Endothelial cell of umbilical vein (primary cell): Measurements from ENCODE around the gene CCNH. TPM values are rescaled to one million over a fixed set of nuclear protein-coding genes. Genes with fewer than 3 reads are reported as not detected.

Source experiments
- BruUV-seq: library from RNA; stranded (reverse); fragments of 400-500 nt; replicated peaks from 2 replicates; lab custom pipeline; 2021; lab: Mats Ljungman, UMichigan
- CTCF ChIA-PET: fragments of 300-600, 350-600 bp; sonication (Branson Sonifier 250); formaldehyde crosslinking; loops from one replicate; lab custom pipeline; 2021; ENCODE audit warnings: antibody characterized with exemption, inconsistent platforms; lab: Charles Lee
- POLR2A ChIA-PET: fragments of 300-600, 350-600 bp; sonication (Branson Sonifier 250); formaldehyde crosslinking; loops from one replicate; lab custom pipeline; 2021; ENCODE audit warnings: antibody characterized with exemption, inconsistent platforms; lab: Charles Lee
- DNase-seq: peaks from one replicate; pipeline ENCODE4 v3.0.0-alpha.2; 2011; ENCODE audit warnings: low read depth, low spot score
- FAIRE-seq: peaks from 2 replicates; lab custom pipeline; 2011; peaks lifted over from hg19 to GRCh38; lab: Jason Lieb, UNC
- H2AFZ ChIP-seq: 2 replicates; pipeline ENCODE4 v1.6.0; 2012; ENCODE audit warnings: low read depth, low read length, control low read depth, inconsistent platforms
- H3K27ac ChIP-seq: 2 replicates; pipeline ENCODE4 v1.5.1; 2011; ENCODE audit warnings: low read depth, mild to moderate bottlenecking, control low read depth, low read length, moderate library complexity; ENCODE audit not compliant: insufficient read depth
- H3K27me3 ChIP-seq, 2 experiments: 2 replicates each; pipeline versions ENCODE4 v1.6.0 to v1.6.1; 2011; ENCODE audit warnings: low read length in 2 of 2, mixed read lengths in 1 of 2; ENCODE audit not compliant: control insufficient read depth in 2 of 2, insufficient read depth in 2 of 2
- H3K36me3 ChIP-seq, 2 experiments: 2 replicates in 1 of 2; 3 replicates in 1 of 2; pipeline ENCODE4 v1.5.1; 2011; ENCODE audit warnings: low read length in 2 of 2, mild to moderate bottlenecking in 1 of 2, moderate library complexity in 1 of 2; ENCODE audit not compliant: control insufficient read depth in 2 of 2, insufficient read depth in 2 of 2; ENCODE audit errors: extremely low read depth in 1 of 2
- H3K4me1 ChIP-seq: 3 replicates; pipeline ENCODE4 v1.5.1; 2011; ENCODE audit warnings: mild to moderate bottlenecking, low read length; ENCODE audit not compliant: control insufficient read depth, insufficient read depth; ENCODE audit errors: extremely low read depth
- H3K4me2 ChIP-seq: 2 replicates; pipeline ENCODE4 v1.6.1; 2011; ENCODE audit warnings: low read length, control low read depth, mixed read lengths; ENCODE audit not compliant: insufficient read depth
- H3K4me3 ChIP-seq, 3 experiments: fragments of 200-600 bp in 1 of 3; sonication (generic), shearing (Covaris generic) in 1 of 3; replicated peaks in 1 of 3; 2 replicates each; pipeline ENCODE4 v1.5.1; 2011 to 2016; ENCODE audit warnings: control low read depth in 3 of 3, low read length in 3 of 3, mild to moderate bottlenecking in 2 of 3, inconsistent platforms in 1 of 3, low read depth in 1 of 3, moderate library complexity in 1 of 3; ENCODE audit not compliant: insufficient read depth in 1 of 3
- H3K79me2 ChIP-seq: 2 replicates; pipeline ENCODE4 v1.6.0; 2012; ENCODE audit warnings: low read length, inconsistent platforms; ENCODE audit not compliant: control insufficient read depth, insufficient read depth
- H3K9ac ChIP-seq: replicated peaks from 2 replicates; pipeline ENCODE3; 2011; ENCODE audit warnings: low read length, control low read depth; ENCODE audit not compliant: insufficient read depth; ENCODE audit errors: extremely low read depth
- H3K9me1 ChIP-seq: replicated peaks from 3 replicates; pipeline ENCODE4 v1.6.0; 2011; ENCODE audit warnings: mild to moderate bottlenecking, low read length; ENCODE audit not compliant: control insufficient read depth, insufficient read depth; ENCODE audit errors: extremely low read depth
- H3K9me3 ChIP-seq: replicated peaks from 2 replicates; pipeline ENCODE4 v1.5.1; 2012; ENCODE audit warnings: low read length, inconsistent platforms; ENCODE audit not compliant: control insufficient read depth, insufficient read depth
- H4K20me1 ChIP-seq: replicated peaks from 2 replicates; pipeline ENCODE3; 2011; ENCODE audit warnings: mild to moderate bottlenecking, low read length; ENCODE audit not compliant: control insufficient read depth, insufficient read depth; ENCODE audit errors: extremely low read depth
- CTCF ChIP-seq, 2 donors: IDR thresholded peaks; 1 replicate in 1 of 2; 2 replicates in 1 of 2; pipeline ENCODE4 v1.5.1; 2011; ENCODE audit warnings: low read length in 2 of 2, mild to moderate bottlenecking in 2 of 2, moderate library complexity in 2 of 2, control low read depth in 1 of 2, inconsistent platforms in 1 of 2, low read depth in 1 of 2; ENCODE audit not compliant: insufficient read depth in 1 of 2; ENCODE audit errors: extremely low read depth in 1 of 2
- EZH2 ChIP-seq: IDR thresholded peaks from 2 replicates; pipeline ENCODE4 v1.6.1; 2012; ENCODE audit warnings: borderline replicate concordance, low read depth, mild to moderate bottlenecking, moderate library complexity, low read length, inconsistent platforms; ENCODE audit not compliant: severe bottlenecking
- FOS ChIP-seq: IDR thresholded peaks from 2 replicates; pipeline ENCODE4 v1.6.1; 2011; ENCODE audit warnings: mild to moderate bottlenecking, low read length, moderate library complexity, borderline replicate concordance; ENCODE audit not compliant: insufficient read depth
- GATA2 ChIP-seq: IDR thresholded peaks from 2 replicates; pipeline ENCODE4 v1.7.0; 2011; ENCODE audit warnings: low read depth, mild to moderate bottlenecking, moderate library complexity, mixed read lengths, low read length; ENCODE audit not compliant: insufficient read length, insufficient read depth
- JUN ChIP-seq: IDR thresholded peaks from 2 replicates; pipeline ENCODE4 v1.6.1; 2011; ENCODE audit warnings: borderline replicate concordance, low read depth; ENCODE audit not compliant: insufficient read length, insufficient read depth
- MAX ChIP-seq: IDR thresholded peaks from 2 replicates; pipeline ENCODE4 v1.6.1; 2011; ENCODE audit not compliant: insufficient read depth, insufficient read length
- MYC ChIP-seq: IDR thresholded peaks from one replicate; pipeline ENCODE4 v1.6.1; 2011; ENCODE audit warnings: mild to moderate bottlenecking, low read depth, low read length
- POLR2A ChIP-seq: IDR thresholded peaks from 2 replicates; pipeline ENCODE4 v1.6.1; 2012; ENCODE audit warnings: low read depth, mild to moderate bottlenecking, control low read depth, low read length
- POLR2AphosphoS5 ChIP-seq: IDR thresholded peaks from 2 replicates; pipeline ENCODE4 v1.6.1; 2012; ENCODE audit warnings: low read depth, mild to moderate bottlenecking, control low read depth, low read length, moderate library complexity; ENCODE audit not compliant: insufficient read depth
- dilution Hi-C: fragments of 300-500 bp; cut with MboI; formaldehyde crosslinking; loops from one replicate; pipeline ENCODE4 v1.15.0; 2019; ENCODE audit warnings: low sequenced_read_pairs; ENCODE audit not compliant: extremely low pct_ligation_motif_present
- intact Hi-C: fragments of 100-400 bp; cut with micrococcal nuclease; formaldehyde crosslinking; loops from one replicate; pipeline ENCODE4 v1.10.0; 2022
- polyA plus RNA-seq, 4 experiments: library from polyadenylated mRNA; depleted of rRNA in 3 of 4; stranded (reverse) in 3 of 4; unstranded in 1 of 4; fragments of >200 nt; gene quantifications; 2 replicates each; pipeline versions ENCODE4 v1.2.1 to v1.2.3, GENCODE V29; 2011 to 2012; ENCODE audit warnings: missing spikeins in 1 of 4
- total RNA-seq: library from RNA; stranded (reverse); gene quantifications from 2 replicates; pipeline ENCODE4 v1.2.3, GENCODE V29; 2021

CCNH gene
- total and polyA plus RNA-seq, 2 donors (not counting 3 experiments of a cell fraction or from before 2014, with no cell fraction given) = 47.9 to 50.6 TPM

- dilution Hi-C loops (no loop called here), intact Hi-C loops (no loop called here)
- no peak overlapping the region for H2AFZ ChIP-seq
- no peaks in the 10 kb centered on the region for H3K9me1 ChIP-seq
- no peak overlapping the region for H3K4me2 ChIP-seq
- no peak overlapping the region for H3K4me3 ChIP-seq
- H3K36me3 ChIP-seq = no peaks in the 10 kb centered on the region
- no TSS peak for BruUV-seq
- ChIA-PET POLR2A (no interaction called here), CTCF (no interaction called here)
- FAIRE-seq (no peak), DNase-seq (no peak)
- peaks cover 0 to 2% of the 10 kb centered on the region in 2 experiments for H3K27me3 ChIP-seq
- H4K20me1 ChIP-seq = no peaks in the 10 kb centered on the region
- H3K27ac ChIP-seq = no peak overlapping the region
- TF ChIP-seq FOS (no peak), POLR2A (no peak), POLR2AphosphoS5 (no peak), EZH2 (no peak), MYC (no peak), MAX (no peak), JUN (no peak), CTCF (IDR thresholded peaks at IDR 0.05; ENCODE audit: extremely low read depth in 1 of 2, insufficient read depth in 1 of 2, low read depth in 1 of 2, low read length in 2 of 2) (no peak), GATA2 (no peak)
- H3K9ac ChIP-seq = no peak overlapping the region
- H3K9me3 ChIP-seq = no peaks in the 10 kb centered on the region
- H3K4me1 ChIP-seq = no peaks in the 10 kb centered on the region
- H3K79me2 ChIP-seq = no peaks in the 10 kb centered on the region
These were observed 22.5 kb upstream of the CCNH start for GRCh38 chr5:87435144-87435694.
